ENCODE results near the gene OR1N2.

The OR1N2 gene, protein sequence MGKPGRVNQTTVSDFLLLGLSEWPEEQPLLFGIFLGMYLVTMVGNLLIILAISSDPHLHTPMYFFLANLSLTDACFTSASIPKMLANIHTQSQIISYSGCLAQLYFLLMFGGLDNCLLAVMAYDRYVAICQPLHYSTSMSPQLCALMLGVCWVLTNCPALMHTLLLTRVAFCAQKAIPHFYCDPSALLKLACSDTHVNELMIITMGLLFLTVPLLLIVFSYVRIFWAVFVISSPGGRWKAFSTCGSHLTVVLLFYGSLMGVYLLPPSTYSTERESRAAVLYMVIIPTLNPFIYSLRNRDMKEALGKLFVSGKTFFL

DNA sequence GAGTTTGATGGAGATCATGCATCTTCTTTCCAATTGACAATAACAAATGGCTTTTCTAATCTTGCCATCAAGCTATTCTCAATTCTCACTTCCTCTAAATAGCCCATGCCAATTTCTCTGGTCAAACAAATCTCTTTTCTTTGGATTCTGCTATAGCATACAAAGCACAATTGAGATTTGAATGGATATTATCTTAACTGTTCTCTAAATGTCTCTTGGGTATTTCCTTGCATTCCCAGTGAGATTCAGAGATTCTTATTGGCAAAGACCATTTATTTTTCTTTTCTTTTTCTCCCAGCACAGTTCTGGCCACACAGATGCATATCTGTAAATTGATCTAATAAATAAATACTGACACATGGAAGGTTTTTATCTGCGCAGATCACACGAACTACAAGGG lies at the start of gene OR1N2:
TSS of gene OR1N2 (plus strand) at position 301 of the 400 bp plus-strand sequence. CDS start 100 bp downstream, outside the sequence.
- TF ChIP-seq, protein P1, sequence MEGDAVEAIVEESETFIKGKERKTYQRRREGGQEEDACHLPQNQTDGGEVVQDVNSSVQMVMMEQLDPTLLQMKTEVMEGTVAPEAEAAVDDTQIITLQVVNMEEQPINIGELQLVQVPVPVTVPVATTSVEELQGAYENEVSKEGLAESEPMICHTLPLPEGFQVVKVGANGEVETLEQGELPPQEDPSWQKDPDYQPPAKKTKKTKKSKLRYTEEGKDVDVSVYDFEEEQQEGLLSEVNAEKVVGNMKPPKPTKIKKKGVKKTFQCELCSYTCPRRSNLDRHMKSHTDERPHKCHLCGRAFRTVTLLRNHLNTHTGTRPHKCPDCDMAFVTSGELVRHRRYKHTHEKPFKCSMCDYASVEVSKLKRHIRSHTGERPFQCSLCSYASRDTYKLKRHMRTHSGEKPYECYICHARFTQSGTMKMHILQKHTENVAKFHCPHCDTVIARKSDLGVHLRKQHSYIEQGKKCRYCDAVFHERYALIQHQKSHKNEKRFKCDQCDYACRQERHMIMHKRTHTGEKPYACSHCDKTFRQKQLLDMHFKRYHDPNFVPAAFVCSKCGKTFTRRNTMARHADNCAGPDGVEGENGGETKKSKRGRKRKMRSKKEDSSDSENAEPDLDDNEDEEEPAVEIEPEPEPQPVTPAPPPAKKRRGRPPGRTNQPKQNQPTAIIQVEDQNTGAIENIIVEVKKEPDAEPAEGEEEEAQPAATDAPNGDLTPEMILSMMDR (IDR thresholded peaks at IDR 0.05; ENCODE audit: low read depth, low read length) = no peak
- H3K4me3 ChIP-seq (replicated peaks in 1 of 2; ENCODE audit: low read depth in 2 of 2, low read length in 2 of 2) = no peak within 1 kb of the TSS
- no peak for DNase-seq (ENCODE audit: low read depth in 2 of 2)

DNA sequence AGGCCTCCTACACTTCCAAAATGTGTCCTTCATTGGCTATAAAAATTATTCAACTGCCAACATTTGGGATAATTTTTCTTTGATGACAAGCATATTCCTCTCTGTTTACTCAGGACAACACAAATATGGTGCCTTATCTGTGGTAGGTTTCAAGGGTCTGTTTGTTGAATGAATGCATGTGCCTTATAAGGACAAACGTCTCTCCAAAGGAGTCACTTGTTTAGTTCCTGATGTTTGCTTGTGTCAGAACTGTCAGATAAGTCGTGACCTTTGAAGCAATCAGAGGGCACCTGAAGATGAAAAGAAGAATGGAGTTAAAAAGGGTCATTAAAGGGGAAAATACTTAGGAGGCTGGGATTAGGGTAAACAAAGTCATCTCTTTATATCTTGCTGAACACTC lies 45.9 kb upstream of the OR1N2 start:
- H3K4me3 ChIP-seq (replicated peaks in 1 of 2; ENCODE audit: low read depth in 2 of 2, low read length in 2 of 2) = no peak overlapping the region
- TF ChIP-seq, protein P1 (IDR thresholded peaks at IDR 0.05; ENCODE audit: low read depth, low read length) = no peak
- DNase-seq (ENCODE audit: low read depth in 2 of 2) = no peak

DNA sequence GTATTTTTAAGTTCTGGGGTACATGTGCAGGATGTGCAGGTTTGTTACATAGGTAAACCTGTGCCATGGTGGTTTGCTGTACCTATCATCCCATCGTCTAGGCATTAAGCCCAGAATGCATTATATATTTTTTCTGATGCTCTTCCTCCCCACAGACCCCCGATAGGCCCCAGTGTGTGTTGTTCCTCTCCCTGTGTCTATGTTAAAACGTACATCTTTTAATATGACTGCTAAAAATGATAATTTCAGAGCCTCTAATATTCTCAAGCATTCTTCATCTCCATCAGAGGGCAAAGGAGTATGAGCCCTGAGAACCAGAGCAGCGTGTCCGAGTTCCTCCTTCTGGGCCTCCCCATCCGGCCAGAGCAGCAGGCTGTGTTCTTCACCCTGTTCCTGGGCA lies 42.4 kb upstream of the OR1N2 start, which contains the start of gene OR1J2:
TSS of gene OR1J2 (plus strand) at position 301 of the 400 bp plus-strand sequence. CDS start at position 301, 0 bp downstream.
- no peak for DNase-seq (ENCODE audit: low read depth in 2 of 2)
- H3K4me3 ChIP-seq (replicated peaks in 1 of 2; ENCODE audit: low read depth in 2 of 2, low read length in 2 of 2) = no peak within 1 kb of the TSS
- TF ChIP-seq, protein P1 (IDR thresholded peaks at IDR 0.05; ENCODE audit: low read depth, low read length) = no peak

DNA sequence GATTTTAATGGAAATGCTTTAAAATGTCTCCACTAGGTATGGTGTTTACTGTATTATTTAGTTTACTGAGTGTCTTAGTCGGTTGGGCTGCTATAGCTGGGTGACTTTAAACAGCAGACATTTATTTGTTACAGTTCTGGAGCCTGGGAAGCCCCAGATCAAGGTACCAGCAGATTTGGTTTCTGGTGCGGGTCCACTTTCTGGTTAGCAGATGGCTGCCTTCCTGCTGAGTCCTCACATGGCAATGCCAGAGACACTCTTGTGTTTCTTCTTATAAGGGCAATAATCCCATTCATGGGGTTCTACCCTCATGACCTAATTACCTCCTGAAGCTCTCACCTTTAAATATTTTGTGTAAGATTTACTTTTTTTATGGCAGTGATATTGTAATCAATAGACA lies 34.7 kb upstream of the OR1N2 start:
- TF ChIP-seq, protein P1 (IDR thresholded peaks at IDR 0.05; ENCODE audit: low read depth, low read length) = no peak

DNA sequence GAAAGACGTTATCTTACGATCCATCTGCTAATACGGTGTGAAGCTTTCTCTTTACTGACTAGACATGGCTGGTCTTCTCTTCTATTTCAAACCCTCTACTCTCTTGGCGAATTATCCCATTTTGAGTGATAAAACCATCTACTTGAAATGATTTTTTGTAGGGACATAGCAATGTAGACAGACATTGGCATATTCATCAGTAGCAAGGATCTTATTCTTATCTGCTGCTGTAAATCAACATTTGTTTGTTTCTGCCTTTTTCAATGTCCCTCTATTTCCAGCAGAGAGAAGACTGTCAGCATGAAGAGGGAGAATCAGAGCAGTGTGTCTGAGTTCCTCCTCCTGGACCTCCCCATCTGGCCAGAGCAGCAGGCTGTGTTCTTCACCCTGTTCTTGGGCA lies 34.1 kb upstream of the OR1N2 start, which contains the start of gene OR1J4:
TSS of gene OR1J4 (plus strand) at position 301 of the 400 bp plus-strand sequence. CDS start at position 301, 0 bp downstream.
- DNase-seq (ENCODE audit: low read depth in 2 of 2) = no peak
- no peak within 1 kb of the TSS for H3K4me3 ChIP-seq (replicated peaks in 1 of 2; ENCODE audit: low read depth in 2 of 2, low read length in 2 of 2)
- TF ChIP-seq, protein P1 (IDR thresholded peaks at IDR 0.05; ENCODE audit: low read depth, low read length) = no peak

More for the DNA sequence above, 34.7 kb upstream of the OR1N2 start:
- H3K4me3 ChIP-seq (replicated peaks in 1 of 2; ENCODE audit: low read depth in 2 of 2, low read length in 2 of 2) = no peak overlapping the region
- no peak for DNase-seq (ENCODE audit: low read depth in 2 of 2)

DNA sequence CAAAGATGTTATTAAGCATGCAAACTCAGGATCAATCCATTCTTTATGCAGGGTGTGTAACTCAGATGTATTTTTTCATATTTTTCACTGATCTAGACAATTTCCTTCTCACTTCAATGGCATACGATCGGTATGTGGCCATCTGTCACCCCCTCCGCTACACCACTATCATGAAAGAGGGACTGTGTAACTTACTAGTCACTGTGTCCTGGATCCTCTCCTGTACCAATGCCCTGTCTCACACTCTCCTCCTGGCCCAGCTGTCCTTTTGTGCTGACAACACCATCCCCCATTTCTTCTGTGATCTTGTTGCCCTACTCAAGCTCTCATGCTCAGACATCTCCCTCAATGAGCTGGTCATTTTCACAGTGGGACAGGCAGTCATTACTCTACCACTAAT lies 33.5 kb upstream of the OR1N2 start:
- H3K4me3 ChIP-seq (replicated peaks in 1 of 2; ENCODE audit: low read depth in 2 of 2, low read length in 2 of 2) = no peak overlapping the region
- TF ChIP-seq, protein P1 (IDR thresholded peaks at IDR 0.05; ENCODE audit: low read depth, low read length) = no peak
- DNase-seq (ENCODE audit: low read depth in 2 of 2) = no peak
